HG02678 (cell line): Measurements from ENCODE around the gene PDLIM1.

Experiments used
- ATAC-seq: cut with Tn5 transposase; IDR thresholded peaks from one replicate; pipeline ENCODE4 v1.9.1; 2021; ENCODE audit warnings: mild to moderate bottlenecking, moderate library complexity; ENCODE audit not compliant: unreplicated experiment

The PDLIM1 gene

GRCh38 chr10:95289003-95289920 lies 1.5 kb downstream of the PDLIM1 start:
- no peak for ATAC-seq

GRCh38 chr10:95288303-95288702 lies 2.5 kb downstream of the PDLIM1 start:
- ATAC-seq = no peak

- ATAC-seq = no peak
Measured at GRCh38 chr10:95287281-95287680, 3.5 kb downstream of the PDLIM1 start.

GRCh38 chr10:95286707-95287106 lies 4.1 kb downstream of the PDLIM1 start:
- ATAC-seq = no peak

GRCh38 chr10:95285556-95285955 lies 5.2 kb downstream of the PDLIM1 start:
- ATAC-seq = no peak

GRCh38 chr10:95284807-95285206 lies 6.0 kb downstream of the PDLIM1 start:
- ATAC-seq = peak; percentile 41

- ATAC-seq = no peak
Measured at GRCh38 chr10:95282107-95282506, 8.7 kb downstream of the PDLIM1 start.

- ATAC-seq = no peak
Measured at GRCh38 chr10:95281206-95281605, 9.6 kb downstream of the PDLIM1 start.

GRCh38 chr10:95280637-95281036 lies 10.2 kb downstream of the PDLIM1 start:
- ATAC-seq = no peak

- ATAC-seq = no peak
Measured at GRCh38 chr10:95279042-95279820, 11.6 kb downstream of the PDLIM1 start.

- no peak for ATAC-seq
Measured at GRCh38 chr10:95278061-95278988, 12.5 kb downstream of the PDLIM1 start.

- ATAC-seq = no peak
Measured at GRCh38 chr10:95277614-95278013, 13.2 kb downstream of the PDLIM1 start.

GRCh38 chr10:95277201-95277570 lies 13.6 kb downstream of the PDLIM1 start:
- no peak for ATAC-seq

GRCh38 chr10:95276367-95277200 lies 14.2 kb downstream of the PDLIM1 start:
- ATAC-seq = no peak

GRCh38 chr10:95275726-95276366 lies 15.0 kb downstream of the PDLIM1 start:
- no peak for ATAC-seq

- ATAC-seq = no peak
Measured at GRCh38 chr10:95273393-95274312, 17.1 kb downstream of the PDLIM1 start.

- no peak for ATAC-seq
Measured at GRCh38 chr10:95268438-95268837, 22.4 kb downstream of the PDLIM1 start.

GRCh38 chr10:95267251-95267650 lies 23.6 kb downstream of the PDLIM1 start:
- no peak for ATAC-seq
